HG02798 (cell line): ENCODE data around the gene FAM222A.

Source experiments
- ATAC-seq: cut with Tn5 transposase; IDR thresholded peaks from one replicate; pipeline ENCODE4 v1.9.1; 2021; ENCODE audit warnings: mild to moderate bottlenecking; ENCODE audit not compliant: unreplicated experiment, poor library complexity

FAM222A gene

GRCh38 chr12:109816870-109817269 is 103.2 kb downstream of the FAM222A start:
- no peak for ATAC-seq

- ATAC-seq: no peak
Observed at GRCh38 chr12:109817627-109818231, 104.1 kb downstream of the FAM222A start.

GRCh38 chr12:109818253-109818652 is 104.6 kb downstream of the FAM222A start:
- ATAC-seq: no peak

GRCh38 chr12:109818905-109819500 is 105.4 kb downstream of the FAM222A start:
- no peak for ATAC-seq
